ENCODE data around the gene SPINK6. TPM values are rescaled to one million over a fixed set of nuclear protein-coding genes. Genes with fewer than 3 reads are reported as not detected.

Gene SPINK6
- total and polyA plus RNA-seq, 9 of the 15 experiments (the other 6 are each of a cell fraction or from before 2014, with no cell fraction given): not detected

GRCh38 chr5:148259288-148259687 is 56.4 kb downstream of the SPINK6 start:
- intact Hi-C loops (cut with micrococcal nuclease) (no loop called here), in situ Hi-C loops (cut with MboI) (no loop called here)
- TF ChIP-seq ZNF592 (IDR thresholded peaks at IDR 0.05): no peak
- no peak for TF ChIP-seq TSHZ1 (CRISPR knock-in tag; IDR thresholded peaks at IDR 0.05)
- TF ChIP-seq ZNF444 (CRISPR knock-in tag; IDR thresholded peaks at IDR 0.05): no peak
- TF ChIP-seq ZZZ3 (IDR thresholded peaks at IDR 0.05): no peak
- no peak for TF ChIP-seq ZNF583 (CRISPR knock-in tag; IDR thresholded peaks at IDR 0.05)
- no peak for TF ChIP-seq ZNF436 (CRISPR knock-in tag; IDR thresholded peaks at IDR 0.05)
- TF ChIP-seq TCF3 (CRISPR knock-in tag; IDR thresholded peaks at IDR 0.05): no peak
- no peaks in the 10 kb centered on the region for H3K79me2 ChIP-seq (ENCODE audit: control insufficient read depth, insufficient read depth, low read length)
- no peak for ATAC-seq
- H3K27me3 ChIP-seq (ENCODE audit: control insufficient read depth in 2 of 2, insufficient read depth in 2 of 2, low read length in 2 of 2): no peaks in the 10 kb centered on the region
- no peak for FAIRE-seq
- H4K20me1 ChIP-seq (replicated peaks; ENCODE audit: control insufficient read depth, insufficient read depth, low read length): no peaks in the 10 kb centered on the region
- H2AFZ ChIP-seq (ENCODE audit: low read depth, low read length): no peak overlapping the region
- POLR2A ChIA-PET: interaction anchor here (0.7 to 1.0 kb wide), 2 partner anchors 9 to 33 kb away, joined by 3 read pairs; partner anchors contain the start of gene SPINK13
- no peak overlapping the region for H3K4me2 ChIP-seq (ENCODE audit: insufficient read depth, low read length)
- no peaks in the 10 kb centered on the region for H3K9me3 ChIP-seq (replicated peaks; ENCODE audit: control insufficient read depth, insufficient read depth, low read depth, low read length)
- no peak overlapping the region for H3K27ac ChIP-seq (ENCODE audit: extremely low read depth, low read depth, low read length)
- CTCF ChIA-PET (ENCODE audit: low intra/inter-chr PET ratio): no interaction called here
- no peaks in the 10 kb centered on the region for H3K4me1 ChIP-seq (replicated peaks in 1 of 2; ENCODE audit: control insufficient read depth in 2 of 2, insufficient read depth in 2 of 2, low read length in 2 of 2)
- no peaks in the 10 kb centered on the region for H3K36me3 ChIP-seq (ENCODE audit: control insufficient read depth, insufficient read depth, low read length)
- no peaks in the 10 kb centered on the region for H3K9me1 ChIP-seq (ENCODE audit: control insufficient read depth, insufficient read depth, low read length)
- no peak overlapping the region for H3K4me3 ChIP-seq
- no TSS peak for BruUV-seq (replicated peaks)
- H3K9ac ChIP-seq (ENCODE audit: insufficient read depth in 1 of 2, low read depth in 2 of 2, low read length in 2 of 2): no peak overlapping the region
- WGBS (ENCODE audit: insufficient coverage, low coverage, missing lambda C conversion rate): 0% methylated on average over 2 of the region's 2 CpGs
- DNase-seq (ENCODE audit: extremely low read depth in 1 of 4, low spot score in 3 of 4): no peak

Measured in K562 (cell line).